Activated T-helper 1 cell treated with anti-CD3 and anti-CD28 coated beads, Interleukin-2, amount 50 U/mL, for 16 hours (primary cell): ENCODE results near the gene NCOR1.
"Not testable (repeated sequence)": the region's sequence is repeated elsewhere in the genome, so short reads cannot be mapped to it uniquely, and the experiment has no call there.

Source experiments
- DNase-seq, 2 donors: peaks; one replicate each; pipeline ENCODE4 v3.0.0-alpha.2; 2020; ENCODE audit warnings: low read depth in 1 of 2, low spot score in 1 of 2

The NCOR1 gene

GRCh38 chr17:16100737-16101400 is 114.5 kb downstream of the NCOR1 start:
- DNase-seq = no peak

GRCh38 chr17:16091773-16092172 is 123.6 kb downstream of the NCOR1 start:
- no peak for DNase-seq

- DNase-seq = no peak
Measured at GRCh38 chr17:16086957-16087356, 128.4 kb downstream of the NCOR1 start.

- no peak for DNase-seq
Measured at GRCh38 chr17:16085066-16085699, 130.2 kb downstream of the NCOR1 start.

GRCh38 chr17:16083223-16083622 is 132.1 kb downstream of the NCOR1 start:
- no peak for DNase-seq

GRCh38 chr17:16081507-16082087 is 133.7 kb downstream of the NCOR1 start:
- no peak for DNase-seq

GRCh38 chr17:16080366-16080765 is 135.0 kb downstream of the NCOR1 start:
- no peak for DNase-seq

GRCh38 chr17:16075949-16076348 is 139.4 kb downstream of the NCOR1 start:
- no peak for DNase-seq

GRCh38 chr17:16074423-16074822 is 140.9 kb downstream of the NCOR1 start:
- no peak for DNase-seq

- DNase-seq = no peak
Measured at GRCh38 chr17:16073845-16074244, 141.5 kb downstream of the NCOR1 start.

- DNase-seq = no peak
Measured at GRCh38 chr17:16072031-16072430, 143.3 kb downstream of the NCOR1 start.

GRCh38 chr17:16068323-16068722 is 147.0 kb downstream of the NCOR1 start:
- no peak for DNase-seq

GRCh38 chr17:16066125-16066524 is 149.2 kb downstream of the NCOR1 start:
- DNase-seq = no peak

GRCh38 chr17:16061631-16062030 is 153.7 kb downstream of the NCOR1 start:
- no peak for DNase-seq

GRCh38 chr17:16055139-16055538 is 160.2 kb downstream of the NCOR1 start:
- DNase-seq = not testable (repeated sequence)

GRCh38 chr17:16052486-16052885 is 162.8 kb downstream of the NCOR1 start:
- no peak for DNase-seq

GRCh38 chr17:16050844-16051243 is 164.5 kb downstream of the NCOR1 start:
- no peak for DNase-seq

GRCh38 chr17:16048811-16049449 is 166.4 kb downstream of the NCOR1 start:
- no peak for DNase-seq

- no peak for DNase-seq
Measured at GRCh38 chr17:16046966-16047365, 168.4 kb downstream of the NCOR1 start.

- DNase-seq = no peak
Measured at GRCh38 chr17:16044487-16044886, 170.8 kb downstream of the NCOR1 start.

GRCh38 chr17:16040710-16041251 is 174.6 kb downstream of the NCOR1 start:
- no peak for DNase-seq

GRCh38 chr17:16037636-16038035 is 177.7 kb downstream of the NCOR1 start:
- DNase-seq = no peak
